GM21717 (cell line): Measurements from ENCODE around the gene CHAC1.

ENCODE experiments used
- ATAC-seq: cut with Tn5 transposase; IDR thresholded peaks from one replicate; pipeline ENCODE4 v1.9.1; 2021; ENCODE audit warnings: mild to moderate bottlenecking, moderate library complexity; ENCODE audit not compliant: unreplicated experiment

The CHAC1 gene

GRCh38 chr15:40982855-40983254 is 29.6 kb downstream of the CHAC1 start:
- ATAC-seq: no peak

- ATAC-seq: no peak
Measured at GRCh38 chr15:40984406-40984805, 31.1 kb downstream of the CHAC1 start.

GRCh38 chr15:40984964-40985363 is 31.7 kb downstream of the CHAC1 start:
- ATAC-seq: no peak

- ATAC-seq: no peak
Measured at GRCh38 chr15:40985541-40986330, 32.5 kb downstream of the CHAC1 start.

GRCh38 chr15:40986820-40987219 is 33.5 kb downstream of the CHAC1 start:
- ATAC-seq: no peak

GRCh38 chr15:40988156-40988555 is 34.9 kb downstream of the CHAC1 start:
- ATAC-seq: no peak

- no peak for ATAC-seq
Measured at GRCh38 chr15:40990080-40990479, 36.8 kb downstream of the CHAC1 start.

GRCh38 chr15:40990789-40991188 is 37.5 kb downstream of the CHAC1 start:
- no peak for ATAC-seq

- no peak for ATAC-seq
Measured at GRCh38 chr15:40991355-40991754, 38.1 kb downstream of the CHAC1 start.

GRCh38 chr15:40992241-40992741 is 39.0 kb downstream of the CHAC1 start:
- ATAC-seq: no peak

GRCh38 chr15:40992825-40993224 is 39.6 kb downstream of the CHAC1 start:
- ATAC-seq: no peak

- no peak for ATAC-seq
Measured at GRCh38 chr15:40995656-40996055, 42.4 kb downstream of the CHAC1 start.

GRCh38 chr15:40999190-40999589 is 45.9 kb downstream of the CHAC1 start:
- no peak for ATAC-seq

GRCh38 chr15:41001524-41002214 is 48.4 kb downstream of the CHAC1 start:
- no peak for ATAC-seq

- ATAC-seq: no peak
Measured at GRCh38 chr15:41004490-41004889, 51.2 kb downstream of the CHAC1 start.
